HEK293 (cell line): ENCODE data around the gene REM2.

Experiments used
- BCL11A ChIP-seq: fragments of 450-650 bp; formaldehyde crosslinking; IDR thresholded peaks from 2 replicates; pipeline ENCODE4 v1.5.1; 2016; ENCODE audit warnings: low read depth, missing biosample characterization, missing genetic modification characterization
- GFI1B ChIP-seq: fragments of 450-650 bp; formaldehyde crosslinking; IDR thresholded peaks from 2 replicates; pipeline ENCODE4 v1.5.1; 2016; ENCODE audit warnings: missing biosample characterization, missing genetic modification characterization
- GLIS1 ChIP-seq: fragments of 450-650 bp; formaldehyde crosslinking; IDR thresholded peaks from 2 replicates; pipeline ENCODE4 v1.5.1; 2016; ENCODE audit warnings: missing biosample characterization, missing genetic modification characterization
- KLF10 ChIP-seq: fragments of 450-650 bp; IDR thresholded peaks from 2 replicates; pipeline ENCODE4 v1.5.1; 2018; ENCODE audit warnings: missing biosample characterization, mild to moderate bottlenecking, missing genetic modification characterization
- KLF16 ChIP-seq: fragments of 450-650 bp; formaldehyde crosslinking; IDR thresholded peaks from 2 replicates; pipeline ENCODE4 v1.5.1; 2017; ENCODE audit warnings: missing biosample characterization, missing genetic modification characterization
- KLF17 ChIP-seq: fragments of 450-650 bp; formaldehyde crosslinking; IDR thresholded peaks from 2 replicates; pipeline ENCODE4 v1.5.1; 2016; ENCODE audit warnings: missing biosample characterization, missing genetic modification characterization
- KLF7 ChIP-seq: fragments of 450-650 bp; formaldehyde crosslinking; IDR thresholded peaks from 2 replicates; pipeline ENCODE4 v1.5.1; 2016; ENCODE audit warnings: missing biosample characterization, missing genetic modification characterization, borderline replicate concordance
- KLF8 ChIP-seq: fragments of 450-650 bp; formaldehyde crosslinking; IDR thresholded peaks from 2 replicates; pipeline ENCODE4 v1.5.1; 2016; ENCODE audit warnings: missing biosample characterization, missing genetic modification characterization
- WT1 ChIP-seq: fragments of 450-650 bp; formaldehyde crosslinking; IDR thresholded peaks from 2 replicates; pipeline ENCODE4 v1.5.1; 2016; ENCODE audit warnings: missing biosample characterization, missing genetic modification characterization
- YY2 ChIP-seq: fragments of 450-650 bp; formaldehyde crosslinking; IDR thresholded peaks from 2 replicates; pipeline ENCODE4 v1.5.1; 2016; ENCODE audit warnings: missing biosample characterization, missing genetic modification characterization
- ZBTB10 ChIP-seq: fragments of 450-650 bp; formaldehyde crosslinking; IDR thresholded peaks from 2 replicates; pipeline ENCODE4 v1.5.1; 2016; ENCODE audit warnings: missing biosample characterization, missing genetic modification characterization
- ZBTB17 ChIP-seq: fragments of 450-650 bp; formaldehyde crosslinking; IDR thresholded peaks from 2 replicates; pipeline ENCODE4 v1.5.1; 2016; ENCODE audit warnings: missing biosample characterization, missing genetic modification characterization
- ZBTB20 ChIP-seq: fragments of 450-650 bp; formaldehyde crosslinking; IDR thresholded peaks from 2 replicates; pipeline ENCODE4 v1.5.1; 2016; ENCODE audit warnings: missing biosample characterization, missing genetic modification characterization
- ZBTB26 ChIP-seq: fragments of 450-650 bp; formaldehyde crosslinking; optimal IDR thresholded peaks from 2 replicates; pipeline ENCODE3; 2016; ENCODE audit warnings: missing biosample characterization, mild to moderate bottlenecking, missing genetic modification characterization
- ZBTB49 ChIP-seq: fragments of 450-650 bp; formaldehyde crosslinking; IDR thresholded peaks from 2 replicates; pipeline ENCODE4 v1.5.1; 2016; ENCODE audit warnings: missing biosample characterization, missing genetic modification characterization, low read depth
- ZEB2 ChIP-seq: fragments of 450-650 bp; formaldehyde crosslinking; IDR thresholded peaks from 2 replicates; pipeline ENCODE4 v1.5.1; 2016; ENCODE audit warnings: missing biosample characterization, missing genetic modification characterization
- ZFP69B ChIP-seq: fragments of 450-650 bp; formaldehyde crosslinking; IDR thresholded peaks from 2 replicates; pipeline ENCODE4 v1.5.1; 2016; ENCODE audit warnings: missing biosample characterization, missing genetic modification characterization
- ZNF121 ChIP-seq: fragments of 450-650 bp; formaldehyde crosslinking; IDR thresholded peaks from 2 replicates; pipeline ENCODE4 v1.5.1; 2016; ENCODE audit warnings: missing biosample characterization, missing genetic modification characterization
- ZNF155 ChIP-seq: fragments of 450-650 bp; formaldehyde crosslinking; IDR thresholded peaks from 2 replicates; pipeline ENCODE4 v1.5.1; 2016; ENCODE audit warnings: missing biosample characterization, missing genetic modification characterization
- ZNF2 ChIP-seq: fragments of 450-650 bp; formaldehyde crosslinking; IDR thresholded peaks from 2 replicates; pipeline ENCODE4 v1.5.1; 2016; ENCODE audit warnings: missing biosample characterization, missing genetic modification characterization
- ZNF335 ChIP-seq: fragments of 450-650 bp; formaldehyde crosslinking; conservative IDR thresholded peaks from 2 replicates; pipeline ENCODE4 v1.5.1; 2016; ENCODE audit warnings: missing biosample characterization, missing genetic modification characterization
- ZNF366 ChIP-seq: fragments of 450-650 bp; formaldehyde crosslinking; conservative IDR thresholded peaks from 2 replicates; pipeline ENCODE4 v1.5.1; 2016; ENCODE audit warnings: missing biosample characterization, missing genetic modification characterization
- ZNF48 ChIP-seq: fragments of 450-650 bp; formaldehyde crosslinking; IDR thresholded peaks from 2 replicates; pipeline ENCODE4 v1.5.1; 2016; ENCODE audit warnings: missing biosample characterization, missing genetic modification characterization
- ZNF521 ChIP-seq: fragments of 450-650 bp; formaldehyde crosslinking; IDR thresholded peaks from 2 replicates; pipeline ENCODE4 v1.5.1; 2017; ENCODE audit warnings: missing biosample characterization, mild to moderate bottlenecking, missing genetic modification characterization
- ZNF544 ChIP-seq: fragments of 450-650 bp; formaldehyde crosslinking; IDR thresholded peaks from 2 replicates; pipeline ENCODE4 v1.5.0; 2017; ENCODE audit warnings: missing biosample characterization, missing genetic modification characterization
- ZNF560 ChIP-seq: fragments of 450-650 bp; formaldehyde crosslinking; IDR thresholded peaks from 2 replicates; pipeline ENCODE4 v1.5.1; 2017; ENCODE audit warnings: missing biosample characterization, missing genetic modification characterization, borderline replicate concordance
- ZNF561 ChIP-seq: fragments of 450-650 bp; IDR thresholded peaks from 2 replicates; pipeline ENCODE4 v1.5.1; 2018; ENCODE audit warnings: missing biosample characterization, missing genetic modification characterization, borderline replicate concordance
- ZNF600 ChIP-seq: fragments of 450-650 bp; formaldehyde crosslinking; IDR thresholded peaks from 2 replicates; pipeline ENCODE4 v1.5.1; 2016; ENCODE audit warnings: missing biosample characterization, missing genetic modification characterization
- ZNF768 ChIP-seq: fragments of 450-650 bp; formaldehyde crosslinking; IDR thresholded peaks from 2 replicates; pipeline ENCODE4 v1.5.1; 2018; ENCODE audit warnings: missing biosample characterization, mild to moderate bottlenecking, missing genetic modification characterization
- ZNF785 ChIP-seq: fragments of 450-650 bp; formaldehyde crosslinking; IDR thresholded peaks from 2 replicates; pipeline ENCODE4 v1.5.1; 2016; ENCODE audit warnings: missing biosample characterization, missing genetic modification characterization
- ZSCAN23 ChIP-seq: fragments of 450-650 bp; formaldehyde crosslinking; IDR thresholded peaks from 2 replicates; pipeline ENCODE4 v1.5.1; 2016; ENCODE audit warnings: missing biosample characterization, missing genetic modification characterization
- ZSCAN5A ChIP-seq: fragments of 450-650 bp; formaldehyde crosslinking; IDR thresholded peaks from 2 replicates; pipeline ENCODE4 v1.5.1; 2016; ENCODE audit warnings: missing biosample characterization, missing genetic modification characterization

REM2 gene

GRCh38 chr14:22929104-22929960 is 46.3 kb downstream of the REM2 start, which contains the start of gene PRMT5 (continued):
- TF ChIP-seq ZNF561 (tag by site-specific recombination) (peak; percentile 84), WT1 (tag by site-specific recombination) (0 out of 2 replicates have a peak, but pooled peaks have one; percentile 4), KLF8 (tag by site-specific recombination) (peak; percentile 70), ZNF48 (tag by site-specific recombination) (no peak), ZNF600 (peak; percentile 38), ZNF2 (peak; percentile 71; the same call in 1 of the 2 replicates), KLF16 (peak; percentile 74; the same call in 1 of the 2 replicates), KLF10 (tag by site-specific recombination) (peak; percentile 98), KLF7 (tag by site-specific recombination) (peak; percentile 85), ZBTB17 (tag by site-specific recombination) (peak; percentile 91), ZNF560 (tag by site-specific recombination) (no peak), KLF17 (tag by site-specific recombination) (peak; percentile 85), ZSCAN5A (tag by site-specific recombination) (0 out of 2 replicates have a peak, but pooled peaks have one; percentile 51), ZBTB49 (no peak), ZFP69B (tag by site-specific recombination) (peak; percentile 42; the same call in 1 of the 2 replicates), ZNF121 (tag by site-specific recombination) (no peak), ZNF768 (tag by site-specific recombination) (no peak), ZBTB10 (tag by site-specific recombination) (peak; percentile 86), ZNF366 (tag by site-specific recombination) (no peak), GLIS1 (tag by site-specific recombination) (peak; percentile 71), YY2 (peak; percentile 96), ZBTB26 (tag by site-specific recombination) (peak; percentile 41), ZNF521 (tag by site-specific recombination) (no peak), BCL11A (no peak), ZNF785 (tag by site-specific recombination) (0 out of 2 replicates have a peak, but pooled peaks have one; percentile 24), ZNF544 (no peak), ZBTB20 (tag by site-specific recombination) (0 out of 2 replicates have a peak, but pooled peaks have one; percentile 33), ZNF155 (no peak), ZSCAN23 (tag by site-specific recombination) (0 out of 2 replicates have a peak, but pooled peaks have one; percentile 16), ZNF335 (tag by site-specific recombination) (peak; percentile 83), GFI1B (0 out of 2 replicates have a peak, but pooled peaks have one; percentile 11), ZEB2 (tag by site-specific recombination) (peak; percentile 64)
